Measurements from ENCODE around the gene PSMB10. TPM values are rescaled to one million over a fixed set of nuclear protein-coding genes. Genes with fewer than 3 reads are reported as not detected.

Gene PSMB10
- total and polyA plus RNA-seq, 2 of the 8 experiments (the other 6 are each of a cell fraction or from before 2014, with no cell fraction given): 32.1 to 61.9 TPM

DNA sequence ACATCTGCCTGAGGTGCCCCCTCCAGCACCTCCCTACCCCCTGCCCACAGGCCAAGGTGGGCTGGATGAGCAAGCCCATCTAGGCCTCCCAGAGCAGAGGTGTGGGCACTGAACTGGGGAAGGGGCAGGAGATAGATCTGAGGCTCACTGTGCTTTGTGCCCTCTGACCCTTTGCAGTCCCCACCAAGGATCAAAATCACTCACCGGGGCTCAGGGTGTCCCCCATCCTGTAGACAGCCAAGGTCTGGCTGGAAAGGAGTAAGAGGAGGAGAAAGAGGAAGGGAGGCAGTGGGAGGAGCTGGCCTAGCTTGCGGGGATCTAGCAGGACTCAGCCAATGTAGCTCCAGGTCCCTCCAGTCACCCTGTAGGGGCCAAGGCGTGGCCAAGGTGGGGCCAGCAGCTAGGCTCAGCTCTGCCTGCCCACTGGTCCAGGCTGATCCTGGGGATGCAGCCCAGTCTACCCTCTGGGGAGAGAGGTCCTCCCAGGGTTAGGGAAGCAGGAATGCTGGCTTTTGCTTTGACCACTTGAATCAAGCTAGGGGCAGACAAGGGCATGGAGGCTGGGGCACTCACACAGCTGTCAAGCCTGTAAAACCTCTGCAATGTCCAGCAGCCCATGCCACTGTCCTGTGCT lies 30.0 kb upstream of the PSMB10 start (continued):
- TF ChIP-seq CHD7 (IDR thresholded peaks at IDR 0.05; ENCODE audit: insufficient replicate concordance, low read length) (no peak), CHD1 (IDR thresholded peaks at IDR 0.05; ENCODE audit: low read depth, low read length) (no peak), NANOG (IDR thresholded peaks at IDR 0.05; ENCODE audit: insufficient read depth, low read depth, low read length, poor library complexity, severe bottlenecking) (no peak), KDM1A (IDR thresholded peaks at IDR 0.05; ENCODE audit: borderline replicate concordance, low read length) (no peak), SP1 (IDR thresholded peaks at IDR 0.05; ENCODE audit: low read depth, low read length) (no peak), RFX5 (IDR thresholded peaks at IDR 0.05; ENCODE audit: borderline replicate concordance, low read depth, low read length) (no peak), POLR2A (IDR thresholded peaks at IDR 0.05; ENCODE audit: control extremely low read depth in 1 of 2, low read depth in 2 of 2, low read length in 2 of 2) (peak in 1 of 2 experiments; percentile 46; a peak in 2 of 3 replicates), RNF2 (IDR thresholded peaks at IDR 0.05; ENCODE audit: borderline replicate concordance, low read depth, low read length, missing control alignments, poor library complexity, severe bottlenecking) (no peak), CTBP2 (IDR thresholded peaks at IDR 0.05; ENCODE audit: borderline replicate concordance, insufficient read depth, insufficient read length, low read length) (no peak), TAF1 (IDR thresholded peaks at IDR 0.05; ENCODE audit: low read depth, low read length) (0 out of 2 replicates have a peak, but pooled peaks have one; percentile 19)

Measured in H1 (cell line).